Endothelial cell of umbilical vein (primary cell): ENCODE data around the gene NOLC1.

Experiments
- GATA2 ChIP-seq: IDR thresholded peaks from 2 replicates; pipeline ENCODE4 v1.7.0; 2011; ENCODE audit warnings: low read depth, mild to moderate bottlenecking, moderate library complexity, mixed read lengths, low read length; ENCODE audit not compliant: insufficient read length, insufficient read depth
- POLR2A ChIP-seq: IDR thresholded peaks from 2 replicates; pipeline ENCODE4 v1.6.1; 2012; ENCODE audit warnings: low read depth, mild to moderate bottlenecking, control low read depth, low read length
- POLR2AphosphoS5 ChIP-seq: IDR thresholded peaks from 2 replicates; pipeline ENCODE4 v1.6.1; 2012; ENCODE audit warnings: low read depth, mild to moderate bottlenecking, control low read depth, low read length, moderate library complexity; ENCODE audit not compliant: insufficient read depth
- TF ChIP-seq, protein P1 (sequence below), 2 donors: IDR thresholded peaks; 1 replicate in 1 of 2; 2 replicates in 1 of 2; pipeline ENCODE4 v1.5.1; 2011; ENCODE audit warnings: low read length in 2 of 2, mild to moderate bottlenecking in 2 of 2, moderate library complexity in 2 of 2, control low read depth in 1 of 2, inconsistent platforms in 1 of 2, low read depth in 1 of 2; ENCODE audit not compliant: insufficient read depth in 1 of 2; ENCODE audit errors: extremely low read depth in 1 of 2
- TF ChIP-seq, protein P2 (sequence below): IDR thresholded peaks from 2 replicates; pipeline ENCODE4 v1.6.1; 2011; ENCODE audit not compliant: insufficient read depth, insufficient read length

DNA sequence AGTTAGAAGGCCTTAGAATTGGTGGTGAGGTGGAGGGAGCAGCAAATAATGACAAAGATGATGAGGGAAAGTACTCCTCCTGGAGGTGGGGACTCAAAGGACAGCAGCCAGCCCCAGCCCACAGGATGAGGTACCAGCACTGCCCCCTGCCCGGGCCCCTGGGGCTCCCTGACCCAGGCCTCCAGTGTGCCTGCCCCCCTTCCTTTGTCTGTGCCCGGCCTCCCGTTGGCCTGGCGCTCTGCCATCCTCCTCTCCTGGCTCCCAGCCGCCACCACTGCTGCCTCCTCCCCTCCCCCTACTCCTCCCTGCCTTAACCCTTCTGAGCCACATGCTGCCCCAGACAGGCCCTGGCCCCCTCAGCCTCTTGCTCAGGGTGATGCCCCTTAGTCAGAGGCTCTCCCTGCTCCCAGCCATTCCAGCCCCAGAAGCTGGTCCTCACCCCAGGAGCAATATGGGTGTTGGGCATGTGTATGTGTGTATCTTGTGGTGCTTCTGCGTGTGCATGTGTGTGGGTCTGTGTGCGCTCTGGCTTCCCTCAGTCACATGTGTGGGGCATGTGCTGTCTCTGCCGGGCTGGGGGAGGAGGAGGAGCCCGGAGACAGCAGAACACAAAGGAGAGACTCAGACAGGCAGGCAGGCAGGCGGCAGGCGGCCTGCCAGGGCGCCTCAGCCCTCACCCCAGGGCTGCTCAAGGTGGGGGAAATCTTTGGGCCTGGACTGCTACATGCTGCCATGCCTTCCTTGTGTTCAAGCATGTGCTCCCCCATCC is 34.6 kb upstream of the NOLC1 start:
- TF ChIP-seq, protein P1, sequence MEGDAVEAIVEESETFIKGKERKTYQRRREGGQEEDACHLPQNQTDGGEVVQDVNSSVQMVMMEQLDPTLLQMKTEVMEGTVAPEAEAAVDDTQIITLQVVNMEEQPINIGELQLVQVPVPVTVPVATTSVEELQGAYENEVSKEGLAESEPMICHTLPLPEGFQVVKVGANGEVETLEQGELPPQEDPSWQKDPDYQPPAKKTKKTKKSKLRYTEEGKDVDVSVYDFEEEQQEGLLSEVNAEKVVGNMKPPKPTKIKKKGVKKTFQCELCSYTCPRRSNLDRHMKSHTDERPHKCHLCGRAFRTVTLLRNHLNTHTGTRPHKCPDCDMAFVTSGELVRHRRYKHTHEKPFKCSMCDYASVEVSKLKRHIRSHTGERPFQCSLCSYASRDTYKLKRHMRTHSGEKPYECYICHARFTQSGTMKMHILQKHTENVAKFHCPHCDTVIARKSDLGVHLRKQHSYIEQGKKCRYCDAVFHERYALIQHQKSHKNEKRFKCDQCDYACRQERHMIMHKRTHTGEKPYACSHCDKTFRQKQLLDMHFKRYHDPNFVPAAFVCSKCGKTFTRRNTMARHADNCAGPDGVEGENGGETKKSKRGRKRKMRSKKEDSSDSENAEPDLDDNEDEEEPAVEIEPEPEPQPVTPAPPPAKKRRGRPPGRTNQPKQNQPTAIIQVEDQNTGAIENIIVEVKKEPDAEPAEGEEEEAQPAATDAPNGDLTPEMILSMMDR (IDR thresholded peaks at IDR 0.05; ENCODE audit: extremely low read depth in 1 of 2, insufficient read depth in 1 of 2, low read depth in 1 of 2, low read length in 2 of 2) = peak in 1 of 2 donors; percentile 24
- TF ChIP-seq POLR2A = peak; percentile 22
- no peak for TF ChIP-seq GATA2
- TF ChIP-seq, protein P2, sequence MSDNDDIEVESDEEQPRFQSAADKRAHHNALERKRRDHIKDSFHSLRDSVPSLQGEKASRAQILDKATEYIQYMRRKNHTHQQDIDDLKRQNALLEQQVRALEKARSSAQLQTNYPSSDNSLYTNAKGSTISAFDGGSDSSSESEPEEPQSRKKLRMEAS = peak; percentile 12
- peak; percentile 24 for TF ChIP-seq POLR2AphosphoS5
